Measurements from ENCODE around the gene MARCHF10. TPM values are rescaled to one million over a fixed set of nuclear protein-coding genes. Genes with fewer than 3 reads are reported as not detected.

The MARCHF10 gene
- total and polyA plus RNA-seq, 2 experiments from 2014 or later = not detected

- Histone ChIP-seq H2AFZ (peak overlapping the region; percentile 56), H3K27me3 (no peaks in the 10 kb centered on the region), H3K27ac (peak overlapping the region; percentile 48), H3K9me3 (ENCODE audit: low read depth) (no peaks in the 10 kb centered on the region), H3K79me2 (peaks cover 6% of the 10 kb centered on the region), H3K4me2 (peak overlapping the region; percentile 95), H4K20me1 (ENCODE audit: insufficient read depth, poor library complexity, severe bottlenecking) (peaks cover 13% of the 10 kb centered on the region), H3K36me3 (replicated peaks; ENCODE audit: insufficient read depth, low read depth) (no peaks in the 10 kb centered on the region), H3K4me1 (ENCODE audit: insufficient read depth) (peaks cover 28% of the 10 kb centered on the region), H3K4me3 (peak overlapping the region; percentile 42), H3K9me2 (replicated peaks; ENCODE audit: insufficient read depth) (no peaks in the 10 kb centered on the region)
- DNase-seq (ENCODE audit: low spot score) = peak; percentile 29
- TF ChIP-seq EZH2 (IDR thresholded peaks at IDR 0.05; ENCODE audit: borderline replicate concordance) (no peak), EZH2phosphoT487 (IDR thresholded peaks at IDR 0.05; ENCODE audit: low read depth, severe bottlenecking, unreplicated experiment) (no peak)
- TF ChIP-seq, protein P1, sequence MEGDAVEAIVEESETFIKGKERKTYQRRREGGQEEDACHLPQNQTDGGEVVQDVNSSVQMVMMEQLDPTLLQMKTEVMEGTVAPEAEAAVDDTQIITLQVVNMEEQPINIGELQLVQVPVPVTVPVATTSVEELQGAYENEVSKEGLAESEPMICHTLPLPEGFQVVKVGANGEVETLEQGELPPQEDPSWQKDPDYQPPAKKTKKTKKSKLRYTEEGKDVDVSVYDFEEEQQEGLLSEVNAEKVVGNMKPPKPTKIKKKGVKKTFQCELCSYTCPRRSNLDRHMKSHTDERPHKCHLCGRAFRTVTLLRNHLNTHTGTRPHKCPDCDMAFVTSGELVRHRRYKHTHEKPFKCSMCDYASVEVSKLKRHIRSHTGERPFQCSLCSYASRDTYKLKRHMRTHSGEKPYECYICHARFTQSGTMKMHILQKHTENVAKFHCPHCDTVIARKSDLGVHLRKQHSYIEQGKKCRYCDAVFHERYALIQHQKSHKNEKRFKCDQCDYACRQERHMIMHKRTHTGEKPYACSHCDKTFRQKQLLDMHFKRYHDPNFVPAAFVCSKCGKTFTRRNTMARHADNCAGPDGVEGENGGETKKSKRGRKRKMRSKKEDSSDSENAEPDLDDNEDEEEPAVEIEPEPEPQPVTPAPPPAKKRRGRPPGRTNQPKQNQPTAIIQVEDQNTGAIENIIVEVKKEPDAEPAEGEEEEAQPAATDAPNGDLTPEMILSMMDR (IDR thresholded peaks at IDR 0.05; ENCODE audit: poor library complexity) = no peak
- 6% methylated on average over 40 of the region's 57 CpGs for WGBS (ENCODE audit: low lambda C conversion rate, missing lambda C conversion rate)
Observed at GRCh38 chr17:62652251-62653001, 155.7 kb downstream of the MARCHF10 start.

Small RNA genes lying within 50 kb of the gene (small RNA-seq; reads per million reads assigned to genes)
- gene RF00019 (not detected), gene RNU6-446P (not detected)

Other genes starting within 250 kb of the MARCHF10 start
- 58.4 and 104 TPM in 2 replicates for gene MRC2, start 180.6 kb downstream of the MARCHF10 start, total RNA-seq
- 121 and 123 TPM in 2 replicates for gene MRC2, start 180.6 kb downstream of the MARCHF10 start, polyA plus RNA-seq
- gene TANC2, start 157.9 kb upstream of the MARCHF10 start, total RNA-seq = 16.7 and 39.2 TPM in 2 replicates
- gene TANC2, start 157.9 kb upstream of the MARCHF10 start, polyA plus RNA-seq = 20.4 and 20.8 TPM in 2 replicates

All from hepatocyte (in vitro differentiated cells).